GM19372 (cell line): ENCODE data around the gene THSD7A.
A peak's percentile ranks its signal among the peaks of the same experiment; 100 is the strongest.

Source experiments
- ATAC-seq: cut with Tn5 transposase; IDR thresholded peaks from one replicate; pipeline ENCODE4 v1.9.1; 2021; ENCODE audit warnings: mild to moderate bottlenecking, low read depth, moderate library complexity; ENCODE audit not compliant: unreplicated experiment

THSD7A gene

GRCh38 chr7:11642841-11643240 is 189.2 kb downstream of the THSD7A start:
- ATAC-seq, result no peak

GRCh38 chr7:11642276-11642675 is 189.7 kb downstream of the THSD7A start:
- no peak for ATAC-seq

GRCh38 chr7:11638011-11638774 is 193.8 kb downstream of the THSD7A start:
- ATAC-seq, result no peak

- ATAC-seq, result no peak
These were observed 195.7 kb downstream of the THSD7A start for GRCh38 chr7:11636274-11636673.

- ATAC-seq, result no peak
These were observed 198.7 kb downstream of the THSD7A start for GRCh38 chr7:11633310-11633709.

- no peak for ATAC-seq
These were observed 201.6 kb downstream of the THSD7A start for GRCh38 chr7:11630355-11630754.

- no peak for ATAC-seq
These were observed 206.3 kb downstream of the THSD7A start for GRCh38 chr7:11625669-11626068.

GRCh38 chr7:11623093-11623678 is 208.8 kb downstream of the THSD7A start:
- no peak for ATAC-seq

- ATAC-seq, result no peak
These were observed 211.4 kb downstream of the THSD7A start for GRCh38 chr7:11620406-11621253.

- no peak for ATAC-seq
These were observed 215.5 kb downstream of the THSD7A start for GRCh38 chr7:11616466-11616865.

GRCh38 chr7:11615174-11615573 is 216.8 kb downstream of the THSD7A start:
- no peak for ATAC-seq

- peak; percentile 62 for ATAC-seq
These were observed 218.6 kb downstream of the THSD7A start for GRCh38 chr7:11613292-11613930.

- no peak for ATAC-seq
These were observed 219.3 kb downstream of the THSD7A start for GRCh38 chr7:11612737-11613136.

GRCh38 chr7:11609096-11609670 is 222.8 kb downstream of the THSD7A start:
- no peak for ATAC-seq

- ATAC-seq, result no peak
These were observed 224.3 kb downstream of the THSD7A start for GRCh38 chr7:11607686-11608085.

- no peak for ATAC-seq
These were observed 226.2 kb downstream of the THSD7A start for GRCh38 chr7:11605749-11606148.

GRCh38 chr7:11604505-11604904 is 227.5 kb downstream of the THSD7A start:
- ATAC-seq, result no peak

- ATAC-seq, result no peak
These were observed 230.2 kb downstream of the THSD7A start for GRCh38 chr7:11601761-11602160.

- no peak for ATAC-seq
These were observed 238.7 kb downstream of the THSD7A start for GRCh38 chr7:11593322-11593721.

- no peak for ATAC-seq
These were observed 239.3 kb downstream of the THSD7A start for GRCh38 chr7:11592699-11593098.

GRCh38 chr7:11591943-11592342 is 240.1 kb downstream of the THSD7A start:
- no peak for ATAC-seq
